Ectodermal cell (in vitro differentiated cells): ENCODE measurements around the gene LRRC3B.

Experiments
- H3K27ac ChIP-seq: 2 replicates; pipeline ENCODE4 v1.7.0; 2013; ENCODE audit warnings: mild to moderate bottlenecking, low read depth, low read length; ENCODE audit not compliant: insufficient read depth, poor library complexity, severe bottlenecking
- H3K27me3 ChIP-seq: 2 replicates; pipeline ENCODE4 v1.7.0; 2013; ENCODE audit warnings: mild to moderate bottlenecking, low read length; ENCODE audit not compliant: insufficient read depth, control insufficient read depth, poor library complexity, severe bottlenecking
- H3K36me3 ChIP-seq: one replicate; pipeline ENCODE4 v1.7.0; 2013; ENCODE audit warnings: low read length; ENCODE audit not compliant: control insufficient read depth, insufficient read depth
- H3K4me1 ChIP-seq: one replicate; pipeline ENCODE4 v1.7.0; 2013; ENCODE audit warnings: low read length; ENCODE audit not compliant: control insufficient read depth, insufficient read depth
- H3K4me3 ChIP-seq: 2 replicates; pipeline ENCODE4 v1.7.0; 2013; ENCODE audit warnings: low read depth, low read length, control low read depth; ENCODE audit not compliant: insufficient read depth
- H3K9me3 ChIP-seq: 2 replicates; pipeline ENCODE4 v1.7.0; 2013; ENCODE audit warnings: mild to moderate bottlenecking, low read length, moderate library complexity; ENCODE audit not compliant: control insufficient read depth
- WGBS, 2 experiments: methylation state at CpG; one replicate each; pipeline ENCODE4 v1.1.7; 2013; ENCODE audit warnings: missing lambda C conversion rate in 2 of 2; 5-methylcytosine and 5-hydroxymethylcytosine counted together

The LRRC3B gene

GRCh38 chr3:26630669-26631389 lies 8.3 kb downstream of the LRRC3B start:
- no peak overlapping the region for H3K27ac ChIP-seq
- peaks cover 4% of the 10 kb centered on the region for H3K4me1 ChIP-seq
- WGBS, 2 experiments, result 94 to 97% methylated on average over 4 of the region's 4 CpGs
- peaks cover 5% of the 10 kb centered on the region for H3K27me3 ChIP-seq
- H3K9me3 ChIP-seq, result no peaks in the 10 kb centered on the region
- no peak overlapping the region for H3K4me3 ChIP-seq
- H3K36me3 ChIP-seq, result no peaks in the 10 kb centered on the region

- Histone ChIP-seq H3K27me3 (no peaks in the 10 kb centered on the region), H3K36me3 (no peaks in the 10 kb centered on the region), H3K4me1 (peaks cover 4% of the 10 kb centered on the region), H3K27ac (no peak overlapping the region), H3K9me3 (no peaks in the 10 kb centered on the region), H3K4me3 (no peak overlapping the region)
- WGBS, 2 experiments, result 93 to 100% methylated on average over 1 of the region's 1 CpG
These were observed 8.8 kb downstream of the LRRC3B start for GRCh38 chr3:26631390-26631738.

GRCh38 chr3:26634601-26635000 lies 12.0 kb downstream of the LRRC3B start:
- H3K36me3 ChIP-seq, result no peaks in the 10 kb centered on the region
- H3K4me3 ChIP-seq, result no peak overlapping the region
- H3K27ac ChIP-seq, result no peak overlapping the region
- no peaks in the 10 kb centered on the region for H3K27me3 ChIP-seq
- 78 to 79% methylated on average over 5 of the region's 5 CpGs for WGBS, 2 experiments
- H3K4me1 ChIP-seq, result no peaks in the 10 kb centered on the region
- no peaks in the 10 kb centered on the region for H3K9me3 ChIP-seq

GRCh38 chr3:26636096-26636727 lies 13.6 kb downstream of the LRRC3B start:
- Histone ChIP-seq H3K27me3 (no peaks in the 10 kb centered on the region), H3K27ac (no peak overlapping the region), H3K4me1 (no peaks in the 10 kb centered on the region), H3K36me3 (no peaks in the 10 kb centered on the region), H3K9me3 (no peaks in the 10 kb centered on the region), H3K4me3 (no peak overlapping the region)
- WGBS, 2 experiments, result 88 to 100% methylated on average over 1 of the region's 1 CpG

- H3K27ac ChIP-seq, result no peak overlapping the region
These were observed 15.1 kb downstream of the LRRC3B start for GRCh38 chr3:26637698-26638097.

GRCh38 chr3:26638113-26638512 lies 15.5 kb downstream of the LRRC3B start:
- no peaks in the 10 kb centered on the region for H3K27me3 ChIP-seq
- H3K27ac ChIP-seq, result no peak overlapping the region
- no peaks in the 10 kb centered on the region for H3K4me1 ChIP-seq
- 91 to 93% methylated on average over 1 to 2 of the region's 2 CpGs for WGBS, 2 experiments
- H3K9me3 ChIP-seq, result no peaks in the 10 kb centered on the region
- no peaks in the 10 kb centered on the region for H3K36me3 ChIP-seq
- H3K4me3 ChIP-seq, result no peak overlapping the region

More at GRCh38 chr3:26637698-26638097, 15.1 kb downstream of the LRRC3B start:
- no peak overlapping the region for H3K4me3 ChIP-seq
- H3K9me3 ChIP-seq, result no peaks in the 10 kb centered on the region
- H3K27me3 ChIP-seq, result no peaks in the 10 kb centered on the region
- no peaks in the 10 kb centered on the region for H3K4me1 ChIP-seq
- H3K36me3 ChIP-seq, result no peaks in the 10 kb centered on the region

DNA sequence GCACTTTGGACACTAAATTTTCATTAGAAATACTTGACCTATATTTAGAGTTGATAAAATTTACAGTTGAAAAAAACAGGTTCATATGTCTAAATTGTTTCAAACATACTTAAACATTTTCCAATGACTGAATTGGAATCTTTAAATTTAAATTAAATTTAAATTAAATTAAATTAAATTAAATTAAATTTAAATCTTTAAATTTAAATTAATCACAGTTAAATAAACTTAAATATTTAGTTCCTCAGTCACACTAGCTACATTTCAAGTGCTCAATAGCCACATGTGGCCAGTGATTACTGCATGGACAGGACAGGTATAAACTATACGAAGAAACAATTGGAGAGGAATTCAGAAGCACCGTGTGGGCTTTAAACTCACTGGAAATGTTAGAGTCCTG lies 16.8 kb downstream of the LRRC3B start:
- no peak overlapping the region for H3K4me3 ChIP-seq
- no peaks in the 10 kb centered on the region for H3K4me1 ChIP-seq
- no peak overlapping the region for H3K27ac ChIP-seq
- no peaks in the 10 kb centered on the region for H3K36me3 ChIP-seq
- no peaks in the 10 kb centered on the region for H3K27me3 ChIP-seq
- 94 to 95% methylated on average over 2 of the region's 2 CpGs for WGBS, 2 experiments
- H3K9me3 ChIP-seq, result no peaks in the 10 kb centered on the region

GRCh38 chr3:26647078-26647477 lies 24.5 kb downstream of the LRRC3B start:
- Histone ChIP-seq H3K9me3 (no peaks in the 10 kb centered on the region), H3K36me3 (no peaks in the 10 kb centered on the region), H3K27me3 (no peaks in the 10 kb centered on the region), H3K4me1 (no peaks in the 10 kb centered on the region), H3K4me3 (no peak overlapping the region), H3K27ac (no peak overlapping the region)
- 95 to 98% methylated on average over 3 of the region's 3 CpGs for WGBS, 2 experiments

DNA sequence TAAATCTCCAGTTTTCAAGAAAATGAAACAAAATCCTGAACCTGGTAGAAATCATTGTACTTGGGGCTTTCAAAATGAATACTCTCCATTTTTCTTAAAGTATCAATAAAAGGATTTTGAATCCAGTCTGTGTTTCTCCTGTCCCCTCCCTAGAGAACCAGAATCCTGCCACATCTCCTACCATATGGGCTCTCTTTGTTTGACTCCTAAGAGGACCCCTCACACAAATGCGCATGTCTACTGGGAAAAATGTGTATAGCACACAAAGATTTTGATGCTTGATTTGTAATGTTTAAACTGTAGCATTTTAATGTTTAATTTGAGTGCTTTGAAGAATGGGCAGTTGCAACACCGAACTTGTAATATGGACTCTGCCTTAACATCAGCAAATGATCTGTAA lies 25.9 kb downstream of the LRRC3B start:
- H3K9me3 ChIP-seq, result no peaks in the 10 kb centered on the region
- no peaks in the 10 kb centered on the region for H3K27me3 ChIP-seq
- H3K4me1 ChIP-seq, result no peaks in the 10 kb centered on the region
- no peak overlapping the region for H3K27ac ChIP-seq
- no peaks in the 10 kb centered on the region for H3K36me3 ChIP-seq
- 86 to 93% methylated on average over 2 of the region's 2 CpGs for WGBS, 2 experiments
- no peak overlapping the region for H3K4me3 ChIP-seq

DNA sequence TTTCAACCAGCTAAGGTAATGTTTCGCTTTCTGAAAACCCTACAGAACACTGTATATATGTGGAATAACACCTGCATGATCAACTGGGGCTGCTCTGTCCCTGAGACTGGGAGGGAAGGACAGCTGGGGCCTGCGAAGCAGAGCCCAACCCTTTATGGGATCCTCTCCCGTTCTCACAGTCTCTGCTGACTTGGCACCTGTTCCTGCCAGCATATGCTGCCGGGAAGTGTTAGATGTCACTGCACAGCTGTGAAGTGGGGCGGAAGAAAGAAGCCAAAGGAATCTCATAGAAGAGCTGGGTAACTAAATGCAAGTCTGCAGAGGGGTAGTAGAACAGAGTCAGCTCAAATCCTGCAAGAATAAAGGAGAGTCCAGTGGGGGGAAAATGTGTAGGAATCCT lies 29.6 kb downstream of the LRRC3B start:
- Histone ChIP-seq H3K4me1 (no peaks in the 10 kb centered on the region), H3K9me3 (no peaks in the 10 kb centered on the region), H3K27me3 (no peaks in the 10 kb centered on the region), H3K36me3 (no peaks in the 10 kb centered on the region), H3K4me3 (no peak overlapping the region), H3K27ac (no peak overlapping the region)
- WGBS, 2 experiments, result 87 to 91% methylated on average over 5 of the region's 5 CpGs
